Left cardiac atrium (tissue), 4 donors: Measurements from ENCODE around the gene SORCS1. TPM values are rescaled to one million over a fixed set of nuclear protein-coding genes. Genes with fewer than 3 reads are reported as not detected.

Experiments used
- ATAC-seq, 2 donors: fragments of 200-7000 bp; cut with Tn5 transposase; one replicate each; pipeline ENCODE4 v1.9.1; 2020; ENCODE audit warnings: mild to moderate bottlenecking in 2 of 2, moderate library complexity in 2 of 2
- DNase-seq: peaks from one replicate; pipeline ENCODE4 v3.0.0-alpha.2; 2020
- intact Hi-C, 2 donors: fragments of 100-400 bp; cut with DNase I; formaldehyde crosslinking; loops; one replicate each; pipeline versions ENCODE4 v1.14.1 to v1.15.1; 2022 to 2023
- long read RNA-seq: library from polyadenylated mRNA; unstranded; transcript quantifications from one replicate; pipeline ENCODE4 v2.0.0, GENCODE V29; 2021
- total RNA-seq, 2 donors: library from RNA; stranded (reverse); fragmentation: NEBNext Ultra II Directional; extraction: Animal tissue kit (Norgen Biotek cat#: 25700); gene quantifications; one replicate each; pipeline ENCODE4 v1.2.1, GENCODE V29; 2021
- donor health status: DM: no; HTN: yes; CAD: no.
- donor health status: DM: no; HTN: yes; CAD: no; lungs with severe emphysema.
- donor health status: DM: yes; HTN: yes; CAD: no.
- donor health status: Dilated cardiomyopathy.

Gene SORCS1
- 1 to 10 TPM; 2.3 to 4.2 TPM for total RNA-seq
- long read RNA-seq, partial matches to known transcripts = 0 of 2 reads
- long read RNA-seq, other reads (novel, unspliced or antisense) = 2 of 2 reads

GRCh38 chr10:107163881-107164861 lies at the start of gene SORCS1:
TSS of gene SORCS1 (minus strand) at chr10:107164706.
- intact Hi-C loops = no loop called here

GRCh38 chr10:107214261-107214660 lies 49.8 kb upstream of the SORCS1 start:
- intact Hi-C loops = no loop called here
- DNase-seq (no peak), ATAC-seq (no peak)

More at GRCh38 chr10:107163881-107164861, at the start of gene SORCS1:
- ATAC-seq = peak; percentile 63 to 87
- DNase-seq = peak; percentile 53

- DNase-seq (no peak), ATAC-seq (no peak)
- intact Hi-C loops = no loop called here
Observed at GRCh38 chr10:107213861-107214260, 49.4 kb upstream of the SORCS1 start.

GRCh38 chr10:107206833-107207232 lies 42.3 kb upstream of the SORCS1 start:
- DNase-seq (no peak), ATAC-seq (no peak)
- intact Hi-C loops = no loop called here

- intact Hi-C loops = no loop called here
- no peak for DNase-seq
- ATAC-seq = no peak
Observed at GRCh38 chr10:107169516-107169915, 5.0 kb upstream of the SORCS1 start.

GRCh38 chr10:107168738-107169137 lies 4.2 kb upstream of the SORCS1 start:
- intact Hi-C loops = no loop called here
- DNase-seq = no peak
- ATAC-seq = no peak

- ATAC-seq = no peak
- intact Hi-C loops = no loop called here
Observed at GRCh38 chr10:107166403-107166802, 1.9 kb upstream of the SORCS1 start.

GRCh38 chr10:107164992-107165391 lies 486 bp upstream of the SORCS1 start:
- DNase-seq (no peak), ATAC-seq (no peak)
- intact Hi-C loops = no loop called here

More at GRCh38 chr10:107166403-107166802, 1.9 kb upstream of the SORCS1 start:
- DNase-seq = no peak

- intact Hi-C loops = no loop called here
- peak in 1 of 2 donors; percentile 35 for ATAC-seq
Observed at GRCh38 chr10:107163076-107163855, 1.2 kb downstream of the SORCS1 start.

GRCh38 chr10:107160866-107161265 lies 3.6 kb downstream of the SORCS1 start:
- ATAC-seq = no peak
- no peak for DNase-seq
- intact Hi-C loops = no loop called here

More at GRCh38 chr10:107163076-107163855, 1.2 kb downstream of the SORCS1 start:
- no peak for DNase-seq

GRCh38 chr10:107159871-107160270 lies 4.6 kb downstream of the SORCS1 start:
- intact Hi-C loops = no loop called here
- no peak for DNase-seq

GRCh38 chr10:107157071-107157470 lies 7.4 kb downstream of the SORCS1 start:
- intact Hi-C loops = no loop called here
- ATAC-seq (peak in 1 of 2 donors; percentile 36), DNase-seq (no peak)

More at GRCh38 chr10:107159871-107160270, 4.6 kb downstream of the SORCS1 start:
- ATAC-seq = no peak

- intact Hi-C loops = no loop called here
- DNase-seq (no peak), ATAC-seq (no peak)
Observed at GRCh38 chr10:107152087-107152486, 12.4 kb downstream of the SORCS1 start.

- intact Hi-C loops = no loop called here
- DNase-seq (no peak), ATAC-seq (no peak)
Observed at GRCh38 chr10:107148906-107149305, 15.6 kb downstream of the SORCS1 start.

- intact Hi-C loops = no loop called here
- no peak for DNase-seq
- peak in 1 of 2 donors; percentile 22 for ATAC-seq
Observed at GRCh38 chr10:107144490-107144889, 20.0 kb downstream of the SORCS1 start.

- ATAC-seq (no peak), DNase-seq (no peak)
- intact Hi-C loops = no loop called here
Observed at GRCh38 chr10:107141524-107142061, 22.9 kb downstream of the SORCS1 start.

- ATAC-seq (no peak), DNase-seq (no peak)
- intact Hi-C loops = no loop called here
Observed at GRCh38 chr10:107139237-107139636, 25.3 kb downstream of the SORCS1 start.

- DNase-seq (no peak), ATAC-seq (no peak)
- intact Hi-C loops = no loop called here
Observed at GRCh38 chr10:107133656-107134055, 30.9 kb downstream of the SORCS1 start.

- ATAC-seq (no peak), DNase-seq (no peak)
- intact Hi-C loops = no loop called here
Observed at GRCh38 chr10:107129000-107129399, 35.5 kb downstream of the SORCS1 start.
